Endodermal cell (in vitro differentiated cells): ENCODE data around the gene ZNF701. TPM values are rescaled to one million over a fixed set of nuclear protein-coding genes. Genes with fewer than 3 reads are reported as not detected.

Experiments
- DNase-seq: peaks from one replicate; pipeline ENCODE4 v3.0.0-alpha.2; 2017
- H3K27ac ChIP-seq: 2 replicates; pipeline ENCODE4 v1.5.1; 2013; ENCODE audit warnings: mild to moderate bottlenecking, low read depth, low read length, moderate library complexity
- H3K27me3 ChIP-seq: 2 replicates; pipeline ENCODE4 v1.6.1; 2013; ENCODE audit warnings: mild to moderate bottlenecking, low read length, moderate library complexity; ENCODE audit not compliant: insufficient read depth, control insufficient read depth, poor library complexity, severe bottlenecking
- H3K36me3 ChIP-seq: 2 replicates; pipeline ENCODE4 v1.7.0; 2013; ENCODE audit warnings: mild to moderate bottlenecking, low read length, moderate library complexity; ENCODE audit not compliant: control insufficient read depth, insufficient read depth
- H3K4me1 ChIP-seq: one replicate; pipeline ENCODE4 v1.7.0; 2013; ENCODE audit warnings: low read length; ENCODE audit not compliant: control insufficient read depth, insufficient read depth
- H3K4me3 ChIP-seq: 2 replicates; pipeline ENCODE4 v1.5.1; 2013; ENCODE audit warnings: mild to moderate bottlenecking, low read length, moderate library complexity
- H3K9ac ChIP-seq: 2 replicates; pipeline ENCODE4 v1.6.1; 2013; ENCODE audit warnings: mild to moderate bottlenecking, low read length, moderate library complexity; ENCODE audit not compliant: poor library complexity, severe bottlenecking; ENCODE audit errors: extremely low read depth
- H3K9me3 ChIP-seq: 2 replicates; pipeline ENCODE4 v1.6.1; 2013; ENCODE audit warnings: mild to moderate bottlenecking, low read length, moderate library complexity; ENCODE audit not compliant: control insufficient read depth
- H3K27ac Mint-ChIP-seq: 2 replicates; pipeline ENCODE4 v1.8.0; 2020; ENCODE audit warnings: mixed read lengths
- H3K27me3 Mint-ChIP-seq: 2 replicates; pipeline ENCODE4 v1.8.0; 2021; ENCODE audit warnings: mild to moderate bottlenecking, mixed read lengths; ENCODE audit not compliant: insufficient read depth
- H3K36me3 Mint-ChIP-seq: 2 replicates; pipeline ENCODE4 v1.8.0; 2020; ENCODE audit warnings: low read depth, mixed read lengths
- H3K4me1 Mint-ChIP-seq: 2 replicates; pipeline ENCODE4 v1.8.0; 2020; ENCODE audit warnings: mixed read lengths
- H3K4me3 Mint-ChIP-seq: 2 replicates; pipeline ENCODE4 v1.8.0; 2020; ENCODE audit warnings: mild to moderate bottlenecking, moderate library complexity, mixed read lengths
- H3K9me3 Mint-ChIP-seq: 2 replicates; pipeline ENCODE4 v1.8.0; 2020; ENCODE audit warnings: mild to moderate bottlenecking, mixed read lengths
- WGBS, 2 experiments: methylation state at CpG; one replicate each; pipeline versions ENCODE4 v1.1.5 to v1.1.7; 2013; ENCODE audit warnings: missing lambda C conversion rate in 2 of 2, mixed read lengths in 1 of 2; ENCODE audit not compliant: insufficient coverage in 1 of 2, insufficient read length in 1 of 2; 5-methylcytosine and 5-hydroxymethylcytosine counted together
- total RNA-seq, 2 donors: library from RNA; stranded (reverse); fragmentation: NEBNext Ultra II Directional in 1 of 2; extraction: Animal tissue kit (Norgen Biotek cat#: 25700) in 1 of 2; gene quantifications; 2 replicates in 1 of 2; 3 replicates in 1 of 2; pipeline ENCODE4 v1.2.1, GENCODE V29; 2021
- TF ChIP-seq, protein P1 (sequence below): fragments of 200-600 bp; sonication (generic); conservative IDR thresholded peaks from 2 replicates; pipeline ENCODE4 v1.5.0; 2021; ENCODE audit warnings: antibody characterized with exemption, mild to moderate bottlenecking

The ZNF701 gene
- total RNA-seq, 2 donors from 2014 or later = 42.0 to 45.3 TPM

GRCh38 chr19:52527134-52527955, 42.7 kb upstream of the ZNF701 start, which contains the start of gene ZNF808:
Gene ZNF808 (plus strand): TSS chr19:52527668. CDS start chr19:52543285, 15,617 bp downstream.
- Mint-ChIP-seq H3K4me3 (peak within 1 kb of the TSS; percentile 92), H3K27ac (peak within 1 kb of the TSS; percentile 98), H3K9me3 (no peaks in the 10 kb centered on the region), H3K36me3 (peaks cover 13% of the 10 kb centered on the region), H3K27me3 (no peaks in the 10 kb centered on the region), H3K4me1 (peaks cover 8% of the 10 kb centered on the region)
- no peaks in the 10 kb centered on the region for H3K9me3 ChIP-seq
- no peaks in the 10 kb centered on the region for H3K36me3 ChIP-seq
- H3K27me3 ChIP-seq = no peaks in the 10 kb centered on the region
- no peaks in the 10 kb centered on the region for H3K4me1 ChIP-seq
- 1 to 2% methylated on average over 21 to 42 of the region's 54 CpGs for WGBS, 2 experiments
- TF ChIP-seq, protein P1, sequence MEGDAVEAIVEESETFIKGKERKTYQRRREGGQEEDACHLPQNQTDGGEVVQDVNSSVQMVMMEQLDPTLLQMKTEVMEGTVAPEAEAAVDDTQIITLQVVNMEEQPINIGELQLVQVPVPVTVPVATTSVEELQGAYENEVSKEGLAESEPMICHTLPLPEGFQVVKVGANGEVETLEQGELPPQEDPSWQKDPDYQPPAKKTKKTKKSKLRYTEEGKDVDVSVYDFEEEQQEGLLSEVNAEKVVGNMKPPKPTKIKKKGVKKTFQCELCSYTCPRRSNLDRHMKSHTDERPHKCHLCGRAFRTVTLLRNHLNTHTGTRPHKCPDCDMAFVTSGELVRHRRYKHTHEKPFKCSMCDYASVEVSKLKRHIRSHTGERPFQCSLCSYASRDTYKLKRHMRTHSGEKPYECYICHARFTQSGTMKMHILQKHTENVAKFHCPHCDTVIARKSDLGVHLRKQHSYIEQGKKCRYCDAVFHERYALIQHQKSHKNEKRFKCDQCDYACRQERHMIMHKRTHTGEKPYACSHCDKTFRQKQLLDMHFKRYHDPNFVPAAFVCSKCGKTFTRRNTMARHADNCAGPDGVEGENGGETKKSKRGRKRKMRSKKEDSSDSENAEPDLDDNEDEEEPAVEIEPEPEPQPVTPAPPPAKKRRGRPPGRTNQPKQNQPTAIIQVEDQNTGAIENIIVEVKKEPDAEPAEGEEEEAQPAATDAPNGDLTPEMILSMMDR = peak; percentile 86
- peak; percentile 99 for DNase-seq
- H3K9ac ChIP-seq = peak within 1 kb of the TSS; percentile 90
- peak within 1 kb of the TSS; percentile 97 for H3K4me3 ChIP-seq
- peak within 1 kb of the TSS; percentile 54 for H3K27ac ChIP-seq

DNA sequence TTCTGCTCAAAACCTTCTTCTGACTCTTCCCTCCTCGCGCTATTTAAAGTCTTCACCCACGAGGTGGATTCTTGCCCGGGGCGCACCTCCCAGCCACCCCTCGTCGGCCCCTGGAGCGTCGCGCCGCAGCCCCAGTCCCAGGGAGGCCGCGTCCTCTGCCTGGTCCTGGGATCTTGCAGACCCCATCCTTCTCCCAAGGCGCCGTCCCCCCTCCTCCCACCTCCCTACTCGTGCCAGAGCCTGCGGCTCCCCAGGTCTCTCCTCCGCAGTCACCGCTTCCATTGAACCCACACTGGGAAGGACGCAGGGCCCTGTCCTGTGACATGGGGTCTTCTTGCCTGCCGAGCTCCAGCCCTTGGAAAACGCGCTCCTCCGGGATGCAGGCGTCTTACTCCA, 42.1 kb upstream of the ZNF701 start:
- H3K27ac Mint-ChIP-seq = peak overlapping the region; percentile 98
- H3K27me3 ChIP-seq = no peaks in the 10 kb centered on the region
- TF ChIP-seq, protein P1 = no peak
- peak overlapping the region; percentile 97 for H3K4me3 ChIP-seq
- H3K4me1 Mint-ChIP-seq = peaks cover 11% of the 10 kb centered on the region
- no peaks in the 10 kb centered on the region for H3K36me3 ChIP-seq
- no peaks in the 10 kb centered on the region for H3K27me3 Mint-ChIP-seq
- no peaks in the 10 kb centered on the region for H3K4me1 ChIP-seq
- 1 to 4% methylated on average over 7 to 25 of the region's 25 CpGs for WGBS, 2 experiments
- peak overlapping the region; percentile 92 for H3K4me3 Mint-ChIP-seq
- H3K9ac ChIP-seq = peak overlapping the region; percentile 90
- H3K36me3 Mint-ChIP-seq = peaks cover 17% of the 10 kb centered on the region
- no peaks in the 10 kb centered on the region for H3K9me3 ChIP-seq
- no peak overlapping the region for H3K27ac ChIP-seq
- H3K9me3 Mint-ChIP-seq = no peaks in the 10 kb centered on the region
- peak; percentile 64 for DNase-seq

- Histone ChIP-seq H3K36me3 (peaks cover 11% of the 10 kb centered on the region), H3K27ac (no peak overlapping the region), H3K9ac (no peak overlapping the region), H3K9me3 (no peaks in the 10 kb centered on the region), H3K4me3 (no peak overlapping the region), H3K4me1 (no peaks in the 10 kb centered on the region), H3K27me3 (no peaks in the 10 kb centered on the region)
- Mint-ChIP-seq H3K4me1 (peaks cover 32% of the 10 kb centered on the region), H3K27me3 (no peaks in the 10 kb centered on the region), H3K4me3 (no peak overlapping the region), H3K27ac (no peak overlapping the region), H3K9me3 (no peaks in the 10 kb centered on the region), H3K36me3 (peaks cover 26% of the 10 kb centered on the region)
- no peak for DNase-seq
- WGBS, 2 experiments = 86% methylated on average over 1 of the region's 2 CpGs; no CpG with 5 or more reads in 1 of the 2 experiments
- TF ChIP-seq, protein P1 = no peak
Observed at GRCh38 chr19:52532480-52532879, 37.6 kb upstream of the ZNF701 start.
